Endothelial cell of umbilical vein (primary cell): ENCODE data around the gene HBP1.
A peak's percentile ranks its signal among the peaks of the same experiment; 100 is the strongest.

Experiments
- CTCF ChIP-seq, 2 donors: IDR thresholded peaks; 1 replicate in 1 of 2; 2 replicates in 1 of 2; pipeline ENCODE4 v1.5.1; 2011; ENCODE audit warnings: low read length in 2 of 2, mild to moderate bottlenecking in 2 of 2, moderate library complexity in 2 of 2, control low read depth in 1 of 2, inconsistent platforms in 1 of 2, low read depth in 1 of 2; ENCODE audit not compliant: insufficient read depth in 1 of 2; ENCODE audit errors: extremely low read depth in 1 of 2
- EZH2 ChIP-seq: IDR thresholded peaks from 2 replicates; pipeline ENCODE4 v1.6.1; 2012; ENCODE audit warnings: borderline replicate concordance, low read depth, mild to moderate bottlenecking, moderate library complexity, low read length, inconsistent platforms; ENCODE audit not compliant: severe bottlenecking
- FOS ChIP-seq: IDR thresholded peaks from 2 replicates; pipeline ENCODE4 v1.6.1; 2011; ENCODE audit warnings: mild to moderate bottlenecking, low read length, moderate library complexity, borderline replicate concordance; ENCODE audit not compliant: insufficient read depth
- GATA2 ChIP-seq: IDR thresholded peaks from 2 replicates; pipeline ENCODE4 v1.7.0; 2011; ENCODE audit warnings: low read depth, mild to moderate bottlenecking, moderate library complexity, mixed read lengths, low read length; ENCODE audit not compliant: insufficient read length, insufficient read depth
- JUN ChIP-seq: IDR thresholded peaks from 2 replicates; pipeline ENCODE4 v1.6.1; 2011; ENCODE audit warnings: borderline replicate concordance, low read depth; ENCODE audit not compliant: insufficient read length, insufficient read depth
- MAX ChIP-seq: IDR thresholded peaks from 2 replicates; pipeline ENCODE4 v1.6.1; 2011; ENCODE audit not compliant: insufficient read depth, insufficient read length
- MYC ChIP-seq: IDR thresholded peaks from one replicate; pipeline ENCODE4 v1.6.1; 2011; ENCODE audit warnings: mild to moderate bottlenecking, low read depth, low read length
- POLR2A ChIP-seq: IDR thresholded peaks from 2 replicates; pipeline ENCODE4 v1.6.1; 2012; ENCODE audit warnings: low read depth, mild to moderate bottlenecking, control low read depth, low read length
- POLR2AphosphoS5 ChIP-seq: IDR thresholded peaks from 2 replicates; pipeline ENCODE4 v1.6.1; 2012; ENCODE audit warnings: low read depth, mild to moderate bottlenecking, control low read depth, low read length, moderate library complexity; ENCODE audit not compliant: insufficient read depth

GRCh38 chr7:107162475-107162874 lies 6.3 kb upstream of the HBP1 start:
- TF ChIP-seq POLR2A (no peak), POLR2AphosphoS5 (no peak), CTCF (IDR thresholded peaks at IDR 0.05; ENCODE audit: extremely low read depth in 1 of 2, insufficient read depth in 1 of 2, low read depth in 1 of 2, low read length in 2 of 2) (no peak), MAX (no peak), MYC (no peak), EZH2 (no peak), JUN (no peak), GATA2 (no peak), FOS (peak; percentile 12)
